Calu3 (cell line): ENCODE data around the gene VWF. TPM values are rescaled to one million over a fixed set of nuclear protein-coding genes. Genes with fewer than 3 reads are reported as not detected.

Experiments used
- BruUV-seq: library from RNA; stranded (reverse); fragments of 400-500 nt; replicated peaks from 2 replicates; lab custom pipeline; 2021; lab: Mats Ljungman, UMichigan
- CTCF ChIA-PET: fragments of 300-600 bp; sonication (Branson Sonifier 250); formaldehyde crosslinking; loops from one replicate; lab custom pipeline; 2022; ENCODE audit warnings: antibody characterized with exemption; lab: Charles Lee
- DNase-seq: peaks from one replicate; pipeline ENCODE4 v3.0.0; 2022
- H3K27ac Mint-ChIP-seq: one replicate; pipeline ENCODE4 v1.8.0; 2022; ENCODE audit warnings: mixed read lengths; ENCODE audit not compliant: unreplicated experiment
- H3K27me3 Mint-ChIP-seq: one replicate; pipeline ENCODE4 v1.8.0; 2022; ENCODE audit warnings: mixed read lengths; ENCODE audit not compliant: unreplicated experiment
- H3K36me3 Mint-ChIP-seq: one replicate; pipeline ENCODE4 v1.8.0; 2022; ENCODE audit warnings: mild to moderate bottlenecking, moderate library complexity, mixed read lengths; ENCODE audit not compliant: insufficient read depth, unreplicated experiment
- H3K4me1 Mint-ChIP-seq: one replicate; pipeline ENCODE4 v1.8.0; 2022; ENCODE audit warnings: mild to moderate bottlenecking, low read depth, mixed read lengths; ENCODE audit not compliant: unreplicated experiment
- H3K4me3 Mint-ChIP-seq: one replicate; pipeline ENCODE4 v1.8.0; 2022; ENCODE audit warnings: mild to moderate bottlenecking, low read depth, moderate library complexity, mixed read lengths; ENCODE audit not compliant: unreplicated experiment
- H3K9me3 Mint-ChIP-seq: one replicate; pipeline ENCODE4 v1.8.0; 2022; ENCODE audit warnings: low read depth, mixed read lengths; ENCODE audit not compliant: unreplicated experiment
- intact Hi-C: fragments of 100-400 bp; cut with micrococcal nuclease; formaldehyde crosslinking; loops from one replicate; pipeline ENCODE4 v1.10.0; 2022; ENCODE audit not compliant: unreplicated experiment
- total RNA-seq: library from RNA; stranded (reverse); gene quantifications from 2 replicates; pipeline ENCODE4 v1.2.3, GENCODE V29; 2022
- TF ChIP-seq, protein P1 (sequence below): fragments of 200-600 bp; IDR thresholded peaks from one replicate; pipeline ENCODE4 v1.8.0; 2022; ENCODE audit warnings: antibody characterized with exemption; ENCODE audit not compliant: unreplicated experiment

Gene VWF
- total RNA-seq, 1 experiment from 2014 or later = not detected

DNA sequence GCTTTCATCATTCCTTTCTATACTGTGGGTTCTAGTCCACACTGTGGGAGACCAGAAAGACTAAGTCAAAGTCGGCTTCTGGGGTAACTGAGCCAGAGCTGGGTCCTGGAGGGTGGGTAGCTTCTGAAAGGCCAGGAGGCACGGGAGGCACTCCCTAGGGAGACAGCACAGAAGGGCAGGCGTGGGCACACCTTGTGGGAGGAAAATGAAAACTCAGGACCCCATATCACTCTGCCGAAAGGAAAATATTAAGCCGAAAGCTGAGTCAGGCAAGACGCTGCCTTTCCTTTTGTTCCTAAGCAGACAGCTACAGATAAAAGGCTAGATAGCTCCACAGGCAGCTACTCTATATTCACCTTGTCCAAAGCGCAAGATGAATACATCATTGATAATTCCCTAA lies 200.1 kb downstream of the VWF start:
- Mint-ChIP-seq H3K36me3 (no peaks in the 10 kb centered on the region), H3K9me3 (no peaks in the 10 kb centered on the region), H3K27ac (no peak overlapping the region), H3K27me3 (peaks cover 100% of the 10 kb centered on the region), H3K4me3 (no peak overlapping the region), H3K4me1 (no peaks in the 10 kb centered on the region)
- TF ChIP-seq, protein P1, sequence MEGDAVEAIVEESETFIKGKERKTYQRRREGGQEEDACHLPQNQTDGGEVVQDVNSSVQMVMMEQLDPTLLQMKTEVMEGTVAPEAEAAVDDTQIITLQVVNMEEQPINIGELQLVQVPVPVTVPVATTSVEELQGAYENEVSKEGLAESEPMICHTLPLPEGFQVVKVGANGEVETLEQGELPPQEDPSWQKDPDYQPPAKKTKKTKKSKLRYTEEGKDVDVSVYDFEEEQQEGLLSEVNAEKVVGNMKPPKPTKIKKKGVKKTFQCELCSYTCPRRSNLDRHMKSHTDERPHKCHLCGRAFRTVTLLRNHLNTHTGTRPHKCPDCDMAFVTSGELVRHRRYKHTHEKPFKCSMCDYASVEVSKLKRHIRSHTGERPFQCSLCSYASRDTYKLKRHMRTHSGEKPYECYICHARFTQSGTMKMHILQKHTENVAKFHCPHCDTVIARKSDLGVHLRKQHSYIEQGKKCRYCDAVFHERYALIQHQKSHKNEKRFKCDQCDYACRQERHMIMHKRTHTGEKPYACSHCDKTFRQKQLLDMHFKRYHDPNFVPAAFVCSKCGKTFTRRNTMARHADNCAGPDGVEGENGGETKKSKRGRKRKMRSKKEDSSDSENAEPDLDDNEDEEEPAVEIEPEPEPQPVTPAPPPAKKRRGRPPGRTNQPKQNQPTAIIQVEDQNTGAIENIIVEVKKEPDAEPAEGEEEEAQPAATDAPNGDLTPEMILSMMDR = no peak
- CTCF ChIA-PET = no interaction called here
- BruUV-seq = no TSS peak
- DNase-seq = no peak
- intact Hi-C loops = no loop called here

DNA sequence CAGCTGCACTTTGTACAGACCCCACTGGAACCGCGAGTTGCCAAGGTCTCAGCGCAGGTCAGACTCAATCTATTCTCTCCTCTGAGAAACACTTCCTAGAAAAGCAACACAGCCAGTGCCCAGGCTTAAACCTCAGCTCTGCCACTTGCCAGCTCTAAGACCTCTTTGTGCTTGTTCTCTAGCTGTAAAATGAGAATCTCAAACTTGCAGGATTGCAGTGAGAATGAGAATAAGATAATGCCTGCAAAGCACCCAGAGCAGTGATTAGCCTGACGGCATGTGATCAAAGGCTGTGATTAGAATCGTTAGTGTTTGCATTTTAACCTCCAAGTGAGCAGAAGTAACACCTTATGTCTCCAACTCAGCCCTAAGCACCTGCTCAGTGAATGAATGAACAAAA lies 200.7 kb downstream of the VWF start:
- H3K36me3 Mint-ChIP-seq = no peaks in the 10 kb centered on the region

DNA sequence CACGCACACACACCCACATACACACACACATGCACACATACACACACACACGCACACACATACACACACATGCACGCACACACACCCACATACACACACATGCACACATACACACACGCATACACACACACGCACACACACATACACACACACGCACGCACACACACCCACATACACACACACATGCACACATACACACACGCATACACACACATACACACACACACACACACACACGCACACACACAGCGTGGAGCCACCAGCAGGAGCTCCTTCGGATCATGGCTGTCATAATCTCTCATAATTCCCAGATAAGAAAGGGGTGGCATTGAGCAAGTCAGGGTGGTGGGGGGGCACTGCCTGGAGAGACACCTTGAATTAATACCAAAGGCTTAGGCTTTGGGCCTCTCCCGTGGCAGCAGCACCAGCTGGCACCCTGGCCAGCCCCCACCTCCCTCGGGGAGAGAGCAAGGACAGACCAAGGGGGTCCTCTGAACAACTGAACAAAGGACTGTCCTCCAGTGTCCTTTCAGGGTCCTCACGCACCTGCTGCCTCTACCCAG lies 201.3 kb downstream of the VWF start:
- BruUV-seq = no TSS peak
- H3K4me3 Mint-ChIP-seq = no peak overlapping the region
- intact Hi-C loops = no loop called here
- H3K27me3 Mint-ChIP-seq = peaks cover 99% of the 10 kb centered on the region
- no peaks in the 10 kb centered on the region for H3K9me3 Mint-ChIP-seq
- H3K27ac Mint-ChIP-seq = no peak overlapping the region
- DNase-seq = no peak
- CTCF ChIA-PET = no interaction called here
- TF ChIP-seq, protein P1 = no peak
- no peaks in the 10 kb centered on the region for H3K4me1 Mint-ChIP-seq
- H3K36me3 Mint-ChIP-seq = no peaks in the 10 kb centered on the region

More for the DNA sequence above, 200.7 kb downstream of the VWF start:
- CTCF ChIA-PET = no interaction called here
- Mint-ChIP-seq H3K4me1 (no peaks in the 10 kb centered on the region), H3K27me3 (peaks cover 100% of the 10 kb centered on the region), H3K9me3 (no peaks in the 10 kb centered on the region), H3K4me3 (no peak overlapping the region), H3K27ac (no peak overlapping the region)
- no TSS peak for BruUV-seq
- TF ChIP-seq, protein P1 = no peak
- intact Hi-C loops = no loop called here
- DNase-seq = no peak

DNA sequence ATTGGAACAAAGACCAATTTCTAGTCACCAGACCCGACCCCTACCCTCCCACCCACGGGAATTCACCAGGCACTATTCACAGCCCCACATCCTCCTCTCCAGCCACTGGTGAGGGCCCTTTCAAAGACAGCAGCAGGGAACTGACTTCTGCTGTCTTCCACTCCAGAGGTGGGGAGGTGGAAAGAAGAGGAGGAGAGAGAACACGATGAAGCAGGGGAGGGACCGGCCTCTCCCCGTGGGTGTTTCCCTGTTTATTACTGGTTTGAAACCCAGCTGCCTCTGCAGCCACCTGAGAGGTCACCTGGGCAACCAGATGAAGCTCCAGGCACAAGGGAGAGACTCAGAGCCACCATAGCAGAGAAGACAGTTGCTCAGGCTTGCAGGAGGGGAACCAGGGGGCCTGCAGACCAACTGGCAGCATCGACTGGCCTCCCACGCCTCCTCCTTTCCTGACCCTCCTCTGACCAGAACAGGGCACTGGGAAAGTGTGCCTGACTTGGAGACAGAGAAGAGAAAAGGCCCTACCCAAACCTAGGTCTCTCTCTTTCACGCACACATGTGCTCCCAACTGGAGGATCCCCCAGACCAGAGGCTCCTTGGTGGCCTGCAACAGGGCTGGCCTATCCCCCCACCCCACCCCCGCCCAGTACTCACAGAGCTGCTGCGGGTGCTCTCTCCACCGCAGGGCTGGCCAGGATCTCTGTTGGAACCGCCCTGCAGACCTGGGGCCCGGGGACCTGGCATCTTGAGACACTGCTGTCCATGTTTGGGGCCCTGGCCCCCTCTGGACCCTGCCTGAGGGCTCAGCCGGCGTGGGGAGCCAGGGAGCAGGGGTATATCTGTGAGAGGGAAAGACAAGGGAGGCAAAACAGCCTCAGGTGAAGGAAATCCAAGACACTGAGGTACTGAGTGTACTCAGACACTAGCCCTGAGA lies 202.2 kb downstream of the VWF start:
- TF ChIP-seq, protein P1 = no peak
- Mint-ChIP-seq H3K4me1 (no peaks in the 10 kb centered on the region), H3K9me3 (no peaks in the 10 kb centered on the region), H3K27ac (no peak overlapping the region), H3K4me3 (no peak overlapping the region), H3K27me3 (peaks cover 90% of the 10 kb centered on the region), H3K36me3 (no peaks in the 10 kb centered on the region)
- CTCF ChIA-PET = no interaction called here
- DNase-seq = no peak
- no TSS peak for BruUV-seq
- intact Hi-C loops = no loop called here
